GM19372 (cell line): ENCODE data around the gene ALDH2.
"Not testable (repeated sequence)": the region's sequence is repeated elsewhere in the genome, so short reads cannot be mapped to it uniquely, and the experiment has no call there.

Source experiments
- ATAC-seq: cut with Tn5 transposase; IDR thresholded peaks from one replicate; pipeline ENCODE4 v1.9.1; 2021; ENCODE audit warnings: mild to moderate bottlenecking, low read depth, moderate library complexity; ENCODE audit not compliant: unreplicated experiment

Gene ALDH2

GRCh38 chr12:111783046-111783445 is 16.3 kb downstream of the ALDH2 start:
- no peak for ATAC-seq

GRCh38 chr12:111784953-111785352 is 18.2 kb downstream of the ALDH2 start:
- no peak for ATAC-seq

GRCh38 chr12:111785651-111786050 is 18.9 kb downstream of the ALDH2 start:
- no peak for ATAC-seq

- ATAC-seq = no peak
Measured at GRCh38 chr12:111788178-111788654, 21.5 kb downstream of the ALDH2 start.

GRCh38 chr12:111789779-111790178 is 23.0 kb downstream of the ALDH2 start:
- ATAC-seq = no peak

GRCh38 chr12:111791507-111791906 is 24.8 kb downstream of the ALDH2 start:
- no peak for ATAC-seq

- no peak for ATAC-seq
Measured at GRCh38 chr12:111792155-111792855, 25.6 kb downstream of the ALDH2 start.

GRCh38 chr12:111792856-111793235 is 26.1 kb downstream of the ALDH2 start:
- ATAC-seq = no peak

- no peak for ATAC-seq
Measured at GRCh38 chr12:111798182-111798581, 31.4 kb downstream of the ALDH2 start.

GRCh38 chr12:111799758-111800157 is 33.0 kb downstream of the ALDH2 start:
- ATAC-seq = no peak

- ATAC-seq = no peak
Measured at GRCh38 chr12:111803038-111803626, 36.4 kb downstream of the ALDH2 start.

- no peak for ATAC-seq
Measured at GRCh38 chr12:111803851-111804250, 37.1 kb downstream of the ALDH2 start.

- no peak for ATAC-seq
Measured at GRCh38 chr12:111806304-111806703, 39.6 kb downstream of the ALDH2 start.

GRCh38 chr12:111807232-111807631 is 40.5 kb downstream of the ALDH2 start:
- no peak for ATAC-seq

- ATAC-seq = peak; percentile 59
Measured at GRCh38 chr12:111812881-111813741, 46.4 kb downstream of the ALDH2 start.

- ATAC-seq = no peak
Measured at GRCh38 chr12:111816065-111816615, 49.4 kb downstream of the ALDH2 start.

- ATAC-seq = not testable (repeated sequence)
Measured at GRCh38 chr12:111816898-111817297, 50.2 kb downstream of the ALDH2 start.

GRCh38 chr12:111818340-111818739 is 51.6 kb downstream of the ALDH2 start:
- no peak for ATAC-seq

- no peak for ATAC-seq
Measured at GRCh38 chr12:111819191-111820158, 52.7 kb downstream of the ALDH2 start.

GRCh38 chr12:111820828-111821227 is 54.1 kb downstream of the ALDH2 start:
- not testable (repeated sequence) for ATAC-seq
